ENCODE results near the gene CFAP53. TPM values are rescaled to one million over a fixed set of nuclear protein-coding genes. Genes with fewer than 3 reads are reported as not detected.
"Not testable (repeated sequence)": the region's sequence is repeated elsewhere in the genome, so short reads cannot be mapped to it uniquely, and the experiment has no call there.

CFAP53 gene
- total and polyA plus RNA-seq, 2 donors (not counting 3 experiments of a cell fraction or from before 2014, with no cell fraction given), result 0.12 to 0.18 TPM

DNA sequence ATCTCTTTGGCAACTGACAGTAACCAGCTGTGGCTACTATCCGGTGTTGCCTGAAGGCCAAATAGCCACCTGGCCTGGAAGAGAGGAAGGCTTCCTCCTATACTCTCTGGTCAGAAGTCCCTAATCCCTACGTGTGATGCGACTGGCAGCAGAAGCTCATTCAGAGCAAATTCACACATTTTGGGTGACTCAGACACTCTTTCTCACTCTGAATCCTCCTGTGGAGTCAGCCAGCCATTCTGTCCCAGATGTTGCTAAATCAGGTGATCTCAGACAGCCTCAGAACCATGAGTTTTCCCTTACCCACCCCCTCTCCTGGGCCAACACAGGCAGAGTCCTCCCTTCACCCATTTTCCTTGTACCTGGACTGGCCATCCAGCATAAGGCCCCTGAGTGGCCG lies 34.7 kb downstream of the CFAP53 start:
- Histone ChIP-seq H3K9me3 (replicated peaks; ENCODE audit: control insufficient read depth, insufficient read depth, low read length) (no peaks in the 10 kb centered on the region), H3K9me1 (replicated peaks; ENCODE audit: control insufficient read depth, extremely low read depth, insufficient read depth, low read length) (no peaks in the 10 kb centered on the region), H3K4me1 (ENCODE audit: control insufficient read depth, extremely low read depth, insufficient read depth, low read length) (no peaks in the 10 kb centered on the region), H3K27ac (ENCODE audit: insufficient read depth, low read depth, low read length) (no peak overlapping the region), H2AFZ (ENCODE audit: low read depth, low read length) (no peak overlapping the region), H3K27me3 (ENCODE audit: control insufficient read depth in 2 of 2, insufficient read depth in 2 of 2, low read length in 2 of 2) (peaks cover 0 to 4% of the 10 kb centered on the region in 2 experiments), H4K20me1 (replicated peaks; ENCODE audit: control insufficient read depth, extremely low read depth, insufficient read depth, low read length) (no peaks in the 10 kb centered on the region), H3K9ac (replicated peaks; ENCODE audit: extremely low read depth, insufficient read depth, low read length) (no peak overlapping the region), H3K79me2 (ENCODE audit: control insufficient read depth, insufficient read depth, low read length) (no peaks in the 10 kb centered on the region), H3K4me3 (replicated peaks in 1 of 3; ENCODE audit: insufficient read depth in 1 of 3, low read depth in 1 of 3, low read length in 3 of 3) (no peak overlapping the region), H3K36me3 (ENCODE audit: control insufficient read depth in 2 of 2, extremely low read depth in 1 of 2, insufficient read depth in 2 of 2, low read length in 2 of 2) (no peaks in the 10 kb centered on the region), H3K4me2 (ENCODE audit: insufficient read depth, low read length) (no peak overlapping the region)
- dilution Hi-C loops (cut with MboI; ENCODE audit: extremely low pct_ligation_motif_present, low sequenced_read_pairs), result no loop called here
- no peak for FAIRE-seq
- no peak for DNase-seq (ENCODE audit: low read depth, low spot score)
- no peak for TF ChIP-seq POLR2AphosphoS5 (IDR thresholded peaks at IDR 0.05; ENCODE audit: insufficient read depth, low read depth, low read length)
- no peak for TF ChIP-seq MYC (IDR thresholded peaks at IDR 0.05; ENCODE audit: low read depth, low read length)
- no peak for TF ChIP-seq FOS (IDR thresholded peaks at IDR 0.05; ENCODE audit: borderline replicate concordance, insufficient read depth, low read length)
- TF ChIP-seq GATA2 (IDR thresholded peaks at IDR 0.05; ENCODE audit: insufficient read depth, insufficient read length, low read depth, low read length), result no peak
- ChIA-PET POLR2A (no interaction called here), CTCF (no interaction called here)
- intact Hi-C loops (cut with micrococcal nuclease), result no loop called here
- no TSS peak for BruUV-seq (replicated peaks)

DNA sequence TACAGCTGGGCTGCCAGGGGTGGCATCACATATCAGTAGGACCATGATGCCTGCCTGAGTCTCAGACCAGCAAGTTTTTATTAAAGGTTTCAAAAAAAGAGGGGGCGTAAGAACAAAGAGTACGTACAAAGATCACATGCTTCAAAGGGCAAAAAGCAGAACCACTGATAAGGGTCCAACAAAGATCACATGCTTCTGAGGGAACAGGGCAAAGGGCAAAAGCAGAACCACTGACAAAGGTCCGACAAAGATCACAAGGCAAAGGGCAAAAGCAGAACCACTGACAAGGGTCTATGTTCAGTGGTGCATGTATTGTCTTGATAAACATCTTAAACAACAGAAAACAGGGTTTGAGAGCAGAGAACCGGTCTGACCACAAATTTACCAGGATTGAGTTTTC lies 46.0 kb downstream of the CFAP53 start:
- H3K4me3 ChIP-seq (replicated peaks in 1 of 3; ENCODE audit: insufficient read depth in 1 of 3, low read depth in 1 of 3, low read length in 3 of 3); intact Hi-C loops (cut with micrococcal nuclease); H3K9me1 ChIP-seq (replicated peaks; ENCODE audit: control insufficient read depth, extremely low read depth, insufficient read depth, low read length); H3K4me2 ChIP-seq (ENCODE audit: insufficient read depth, low read length); H4K20me1 ChIP-seq (replicated peaks; ENCODE audit: control insufficient read depth, extremely low read depth, insufficient read depth, low read length); H3K27ac ChIP-seq (ENCODE audit: insufficient read depth, low read depth, low read length); H2AFZ ChIP-seq (ENCODE audit: low read depth, low read length); DNase-seq (ENCODE audit: low read depth, low spot score); CTCF ChIA-PET; H3K4me1 ChIP-seq (ENCODE audit: control insufficient read depth, extremely low read depth, insufficient read depth, low read length); POLR2A ChIA-PET; H3K9me3 ChIP-seq (replicated peaks; ENCODE audit: control insufficient read depth, insufficient read depth, low read length); BruUV-seq (replicated peaks); H3K27me3 ChIP-seq (ENCODE audit: control insufficient read depth in 2 of 2, insufficient read depth in 2 of 2, low read length in 2 of 2); H3K9ac ChIP-seq (replicated peaks; ENCODE audit: extremely low read depth, insufficient read depth, low read length); H3K36me3 ChIP-seq (ENCODE audit: control insufficient read depth in 2 of 2, extremely low read depth in 1 of 2, insufficient read depth in 2 of 2, low read length in 2 of 2); FAIRE-seq; H3K79me2 ChIP-seq (ENCODE audit: control insufficient read depth, insufficient read depth, low read length); dilution Hi-C loops (cut with MboI; ENCODE audit: extremely low pct_ligation_motif_present, low sequenced_read_pairs): not testable (repeated sequence)
